C4-2B (cell line): Measurements from ENCODE around the gene SYCN.
A peak's percentile ranks its signal among the peaks of the same experiment; 100 is the strongest.

Experiments
- H3K27ac ChIP-seq: fragments of 450-650 bp; 2 replicates; pipeline ENCODE4 v1.5.1; 2017
- CTCF ChIP-seq: fragments of 450-650 bp; conservative IDR thresholded peaks from 2 replicates; pipeline ENCODE4 v1.5.1; 2017; ENCODE audit warnings: mild to moderate bottlenecking
- ZFX ChIP-seq: fragments of 450-650 bp; IDR thresholded peaks from 2 replicates; pipeline ENCODE4 v1.6.1; 2017

SYCN gene

DNA sequence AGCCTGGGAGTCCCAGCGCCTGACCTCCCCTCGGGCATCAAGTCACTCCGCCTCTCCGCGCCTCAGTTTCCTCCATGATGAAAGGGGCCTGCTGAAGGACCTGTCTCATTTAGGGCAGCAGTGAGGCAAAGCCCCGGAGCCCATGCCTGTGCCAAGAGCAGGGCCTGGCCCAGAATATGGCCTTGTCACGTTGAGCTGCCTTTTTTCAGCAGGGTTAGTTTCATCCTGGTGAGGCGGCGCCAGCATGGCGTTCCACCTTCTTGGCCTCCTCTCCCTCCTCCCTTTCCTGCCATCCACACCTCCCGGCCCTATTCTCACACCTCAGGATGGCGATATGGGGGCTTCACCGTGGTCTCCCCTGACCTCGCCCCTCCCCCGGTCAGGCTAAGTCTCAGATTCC is 48.3 kb downstream of the SYCN start:
- H3K27ac ChIP-seq: peak overlapping the region; percentile 96
- TF ChIP-seq CTCF: no peak
- TF ChIP-seq ZFX: no peak

DNA sequence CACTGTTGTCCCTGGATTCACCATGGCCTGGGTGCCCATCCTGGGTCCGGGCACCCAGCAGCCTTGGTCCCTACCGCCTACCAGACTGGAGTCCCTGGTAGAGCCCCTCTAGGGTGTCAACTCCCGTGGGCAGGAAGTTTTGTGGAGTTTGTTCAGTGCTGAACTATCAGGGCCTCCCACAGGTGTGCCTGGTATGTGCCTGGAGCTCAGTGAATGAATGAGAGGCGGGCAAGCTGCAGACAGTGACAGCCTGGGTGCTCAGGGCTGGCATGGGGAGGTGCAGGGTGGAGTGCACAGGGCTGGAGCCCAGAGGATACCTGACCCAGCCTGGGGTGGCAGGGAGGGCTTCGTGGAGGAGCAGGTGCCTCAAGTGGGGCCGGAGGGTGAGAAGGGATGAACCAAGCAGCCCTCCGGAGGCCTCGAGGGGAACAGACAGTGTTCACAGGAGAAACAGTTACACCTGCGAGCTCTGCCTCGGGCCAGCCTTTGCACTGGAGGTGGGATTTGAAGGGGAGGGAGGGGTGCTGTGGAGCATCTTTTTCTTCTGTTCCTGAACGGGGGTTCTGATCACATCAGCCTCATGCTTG is 48.9 kb downstream of the SYCN start:
- TF ChIP-seq CTCF (no peak), ZFX (peak; percentile 20; the same call in 1 of the 2 replicates)
- peak overlapping the region; percentile 96 for H3K27ac ChIP-seq

DNA sequence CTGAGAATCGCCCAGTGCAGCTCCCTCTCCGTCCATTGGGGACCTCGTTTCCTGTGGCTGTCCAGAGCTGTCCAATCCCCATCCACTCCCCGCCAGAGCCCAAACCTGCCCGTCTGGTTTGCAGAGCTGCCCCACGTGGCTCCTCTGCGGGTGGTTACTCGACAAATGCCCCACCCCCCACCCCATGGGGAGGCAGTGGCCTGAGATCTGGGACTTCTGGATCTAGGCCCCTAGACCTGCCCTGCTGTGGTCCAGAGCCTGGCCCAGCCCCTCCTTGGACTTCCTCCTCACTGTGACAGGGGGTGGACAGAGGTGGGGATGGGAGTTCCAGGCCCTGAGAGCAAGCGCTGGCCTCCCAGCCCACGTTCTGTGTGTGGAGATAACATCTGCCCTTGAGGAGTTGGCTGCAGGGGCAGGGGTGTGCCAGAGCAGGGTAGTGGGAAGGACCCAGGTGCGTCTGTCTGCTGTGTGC is 49.4 kb downstream of the SYCN start:
- H3K27ac ChIP-seq: peak overlapping the region; percentile 96
- TF ChIP-seq CTCF (no peak), ZFX (no peak)

- H3K27ac ChIP-seq: peak overlapping the region; percentile 96
- TF ChIP-seq CTCF: no peak
- TF ChIP-seq ZFX: no peak
Measured at GRCh38 chr19:39154100-39154628, 49.9 kb downstream of the SYCN start.
